ENCODE data around the gene SH3RF1. TPM values are rescaled to one million over a fixed set of nuclear protein-coding genes. Genes with fewer than 3 reads are reported as not detected.

SH3RF1 gene
- total RNA-seq, 4 donors from 2014 or later, result 10.0 to 11.8 (median 10.9) TPM

DNA sequence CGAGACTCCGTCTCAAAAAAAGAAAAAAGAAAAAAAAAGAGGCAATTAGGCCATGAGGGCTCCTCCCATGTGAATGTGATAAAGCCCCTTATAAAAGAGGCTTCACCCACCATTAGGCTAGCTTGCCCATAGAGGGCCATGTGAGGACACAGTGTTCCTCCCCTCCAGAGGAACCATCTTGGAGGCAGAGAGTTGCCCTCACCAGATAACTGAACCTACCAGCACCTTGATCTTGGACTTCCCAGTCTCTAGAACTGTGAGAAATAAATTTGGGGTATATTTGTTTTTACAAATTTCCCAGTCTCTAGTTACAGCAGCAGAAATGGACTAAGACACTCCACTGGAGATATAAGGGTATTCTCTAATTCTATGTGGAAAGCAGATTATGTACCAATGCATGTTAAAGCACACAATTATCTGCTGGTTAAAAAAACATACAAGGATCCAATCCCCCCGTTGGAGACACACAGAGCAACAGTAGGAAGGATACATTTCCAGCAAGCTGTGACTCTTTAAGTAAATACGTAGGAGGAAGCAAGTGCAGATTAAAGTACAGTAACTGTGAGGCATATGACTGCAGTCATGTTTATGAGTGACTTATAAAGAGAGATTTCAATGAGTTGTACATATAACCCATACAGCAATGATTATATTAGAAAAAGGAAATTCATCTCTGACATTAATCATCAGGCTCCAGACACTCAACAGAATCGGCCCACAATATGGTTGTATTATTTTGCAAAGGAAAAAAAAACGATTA, 21.4 kb downstream of the SH3RF1 start:
- no peaks in the 10 kb centered on the region for H3K27me3 ChIP-seq
- intact Hi-C loops (cut with DNase I), result no loop called here
- no peak for DNase-seq (ENCODE audit: extremely low spot score)
- peaks cover 23 to 46% (median 33%) of the 10 kb centered on the region in 4 donors for H3K4me1 ChIP-seq
- H3K4me3 ChIP-seq, result no peak overlapping the region
- H3K36me3 ChIP-seq, result no peaks in the 10 kb centered on the region
- WGBS, result 72% methylated on average over 6 of the region's 6 CpGs
- TF ChIP-seq, protein P1, sequence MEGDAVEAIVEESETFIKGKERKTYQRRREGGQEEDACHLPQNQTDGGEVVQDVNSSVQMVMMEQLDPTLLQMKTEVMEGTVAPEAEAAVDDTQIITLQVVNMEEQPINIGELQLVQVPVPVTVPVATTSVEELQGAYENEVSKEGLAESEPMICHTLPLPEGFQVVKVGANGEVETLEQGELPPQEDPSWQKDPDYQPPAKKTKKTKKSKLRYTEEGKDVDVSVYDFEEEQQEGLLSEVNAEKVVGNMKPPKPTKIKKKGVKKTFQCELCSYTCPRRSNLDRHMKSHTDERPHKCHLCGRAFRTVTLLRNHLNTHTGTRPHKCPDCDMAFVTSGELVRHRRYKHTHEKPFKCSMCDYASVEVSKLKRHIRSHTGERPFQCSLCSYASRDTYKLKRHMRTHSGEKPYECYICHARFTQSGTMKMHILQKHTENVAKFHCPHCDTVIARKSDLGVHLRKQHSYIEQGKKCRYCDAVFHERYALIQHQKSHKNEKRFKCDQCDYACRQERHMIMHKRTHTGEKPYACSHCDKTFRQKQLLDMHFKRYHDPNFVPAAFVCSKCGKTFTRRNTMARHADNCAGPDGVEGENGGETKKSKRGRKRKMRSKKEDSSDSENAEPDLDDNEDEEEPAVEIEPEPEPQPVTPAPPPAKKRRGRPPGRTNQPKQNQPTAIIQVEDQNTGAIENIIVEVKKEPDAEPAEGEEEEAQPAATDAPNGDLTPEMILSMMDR (IDR thresholded peaks at IDR 0.05), result no peak
- TF ChIP-seq POLR2AphosphoS5 (IDR thresholded peaks at IDR 0.05) (no peak), EP300 (IDR thresholded peaks at IDR 0.05) (no peak)
- H3K27ac ChIP-seq (replicated peaks in 1 of 4), result no peak overlapping the region
- no peaks in the 10 kb centered on the region for H3K9me3 ChIP-seq

DNA sequence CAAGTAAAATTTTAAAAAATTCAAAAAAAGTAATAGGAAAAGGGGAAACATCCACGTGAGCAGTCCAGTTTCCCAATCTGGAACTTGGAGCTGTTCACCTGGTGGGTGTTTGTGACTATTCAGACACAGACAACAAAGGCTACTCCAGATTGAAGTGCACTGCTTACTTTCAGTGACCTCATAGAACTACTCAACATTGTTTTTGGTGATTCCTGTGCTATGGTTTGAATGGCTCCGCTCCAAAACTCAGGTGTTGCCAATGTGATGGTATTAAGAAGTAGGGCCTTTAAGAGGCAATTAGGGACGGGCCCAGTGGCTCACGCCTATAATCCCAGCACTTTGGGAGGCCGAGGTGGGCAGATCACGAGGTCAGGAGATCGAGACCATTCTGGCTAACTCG, 22.1 kb downstream of the SH3RF1 start:
- Histone ChIP-seq H3K36me3 (no peaks in the 10 kb centered on the region), H3K27me3 (no peaks in the 10 kb centered on the region), H3K27ac (replicated peaks in 1 of 4) (no peak overlapping the region), H3K9me3 (no peaks in the 10 kb centered on the region), H3K4me3 (no peak overlapping the region), H3K4me1 (peaks cover 26 to 46% (median 32%) of the 10 kb centered on the region in 4 donors)
- intact Hi-C loops (cut with DNase I), result no loop called here
- TF ChIP-seq POLR2AphosphoS5 (IDR thresholded peaks at IDR 0.05), result no peak
- no peak for TF ChIP-seq EP300 (IDR thresholded peaks at IDR 0.05)
- TF ChIP-seq, protein P1 (IDR thresholded peaks at IDR 0.05), result no peak
- TF ChIP-seq POLR2A (IDR thresholded peaks at IDR 0.05; ENCODE audit: low read depth), result no peak
- over 99% methylated on average over 8 of the region's 8 CpGs for WGBS
- DNase-seq (ENCODE audit: extremely low spot score), result no peak

DNA sequence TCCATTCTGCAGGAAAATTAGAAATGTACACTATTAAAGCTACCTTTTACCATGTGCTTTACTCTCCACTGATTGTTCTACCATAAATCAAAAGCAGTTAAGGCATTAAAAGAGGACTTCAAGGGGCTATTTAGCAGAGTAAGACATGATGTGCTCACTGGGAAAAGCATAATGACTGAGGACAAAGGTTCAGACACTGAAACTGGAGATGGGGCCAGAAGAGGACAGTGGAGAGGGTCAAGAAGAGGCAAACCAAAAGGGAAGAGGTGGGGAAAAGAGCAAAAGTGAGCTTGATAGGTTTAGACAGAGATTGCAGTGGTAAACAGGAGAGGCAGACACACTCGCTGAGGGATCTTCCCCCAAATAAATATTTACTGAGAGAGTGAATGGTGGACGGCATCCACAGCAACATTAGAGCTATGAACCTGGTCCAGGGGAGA, 23.8 kb downstream of the SH3RF1 start:
- Histone ChIP-seq H3K36me3 (no peaks in the 10 kb centered on the region), H3K4me1 (peaks cover 14 to 35% (median 21%) of the 10 kb centered on the region in 4 donors), H3K9me3 (no peaks in the 10 kb centered on the region), H3K4me3 (no peak overlapping the region), H3K27ac (replicated peaks in 1 of 4) (no peak overlapping the region), H3K27me3 (no peaks in the 10 kb centered on the region)
- no peak for DNase-seq (ENCODE audit: extremely low spot score)
- 87% methylated on average over 2 of the region's 2 CpGs for WGBS
- TF ChIP-seq, protein P1 (IDR thresholded peaks at IDR 0.05), result no peak
- TF ChIP-seq EP300 (IDR thresholded peaks at IDR 0.05) (no peak), POLR2A (IDR thresholded peaks at IDR 0.05; ENCODE audit: low read depth) (no peak), POLR2AphosphoS5 (IDR thresholded peaks at IDR 0.05) (no peak)
- intact Hi-C loops (cut with DNase I), result no loop called here

DNA sequence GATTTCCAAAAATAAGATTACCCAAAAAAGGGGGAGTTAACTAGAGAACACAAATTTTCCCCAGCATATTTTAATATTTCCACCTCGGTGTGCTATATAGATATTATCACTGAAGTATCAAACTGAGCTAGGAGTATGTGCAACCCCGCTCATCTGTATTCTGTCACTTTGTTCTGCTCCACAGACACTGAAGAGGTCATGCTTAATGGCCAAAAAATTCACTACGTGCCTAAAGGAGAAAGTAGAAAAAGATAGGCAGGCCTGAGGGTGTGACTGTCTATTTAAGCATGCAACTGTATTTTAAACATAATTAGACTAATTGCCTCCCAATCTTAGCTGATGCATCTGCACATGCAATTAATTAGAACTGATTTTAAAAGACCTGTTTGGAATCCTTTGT, 24.5 kb downstream of the SH3RF1 start:
- no peaks in the 10 kb centered on the region for H3K36me3 ChIP-seq
- peaks cover 10 to 29% (median 19%) of the 10 kb centered on the region in 4 donors for H3K4me1 ChIP-seq
- TF ChIP-seq EP300 (IDR thresholded peaks at IDR 0.05) (no peak), POLR2AphosphoS5 (IDR thresholded peaks at IDR 0.05) (no peak), POLR2A (IDR thresholded peaks at IDR 0.05; ENCODE audit: low read depth) (no peak)
- TF ChIP-seq, protein P1 (IDR thresholded peaks at IDR 0.05), result no peak
- H3K27me3 ChIP-seq, result no peaks in the 10 kb centered on the region
- no peaks in the 10 kb centered on the region for H3K9me3 ChIP-seq
- intact Hi-C loops (cut with DNase I), result no loop called here
- no peak for DNase-seq (ENCODE audit: extremely low spot score)
- H3K27ac ChIP-seq (replicated peaks in 1 of 4), result no peak overlapping the region
- H3K4me3 ChIP-seq, result no peak overlapping the region
- 87% methylated on average over 3 of the region's 3 CpGs for WGBS

Data from esophagus muscularis mucosa (tissue), 4 donors.